Measurements from ENCODE around the gene TICAM1. TPM values are rescaled to one million over a fixed set of nuclear protein-coding genes. Genes with fewer than 3 reads are reported as not detected.

TICAM1 gene
- total and polyA plus RNA-seq, 4 donors: 2.1 to 8.6 (median 5.5) TPM

DNA sequence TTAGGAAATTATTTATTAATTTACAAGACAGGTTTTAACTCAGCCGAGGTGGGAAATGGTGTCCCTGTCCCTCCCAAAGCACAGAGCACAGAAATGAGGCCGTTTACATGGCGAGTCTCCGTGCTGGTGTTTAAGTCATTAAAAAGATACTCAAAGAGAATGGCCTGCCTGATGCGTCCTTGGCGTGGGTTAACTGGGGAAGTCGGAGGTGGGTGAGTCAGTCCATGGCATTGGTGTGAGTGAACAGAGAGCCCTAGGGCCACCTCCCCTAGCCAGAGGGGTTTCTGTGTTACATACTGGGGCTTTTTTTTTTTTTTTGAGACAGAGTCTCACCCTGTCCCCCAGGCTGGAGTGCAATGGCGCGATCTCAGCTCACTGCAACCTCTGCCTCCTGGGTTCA lies 36.1 kb downstream of the TICAM1 start:
- Histone ChIP-seq H3K36me3 (ENCODE audit: control insufficient read depth in 4 of 4, insufficient read depth in 3 of 4, low read depth in 1 of 4, low read length in 3 of 4) (peaks cover 7 to 16% (median 12%) of the 10 kb centered on the region in 4 donors), H3K27ac (ENCODE audit: low read depth in 1 of 2, low read length in 2 of 2) (no peak overlapping the region), H3K27me3 (ENCODE audit: control insufficient read depth in 4 of 4, insufficient read depth in 4 of 4, low read length in 3 of 4) (no peaks in the 10 kb centered on the region), H3K9ac (ENCODE audit: low read depth in 1 of 2, low read length in 2 of 2) (no peak overlapping the region), H3K9me3 (ENCODE audit: control insufficient read depth in 4 of 4, low read length in 3 of 4) (no peaks in the 10 kb centered on the region), H3K4me1 (ENCODE audit: control insufficient read depth in 4 of 4, insufficient read depth in 4 of 4, low read length in 3 of 4) (peaks cover 6 to 35% (median 31%) of the 10 kb centered on the region in 4 donors), H3K4me3 (ENCODE audit: low read depth in 1 of 3, low read length in 3 of 3) (no peak overlapping the region)
- WGBS: 92% methylated on average over 9 of the region's 9 CpGs
- no peak for TF ChIP-seq FOXA2 (IDR thresholded peaks at IDR 0.05)
- no peak for TF ChIP-seq YY1 (IDR thresholded peaks at IDR 0.05)
- no peak for TF ChIP-seq JUND (IDR thresholded peaks at IDR 0.05)
- TF ChIP-seq RXRA (IDR thresholded peaks at IDR 0.05): no peak
- no peak for TF ChIP-seq NR2F2 (IDR thresholded peaks at IDR 0.05)
- TF ChIP-seq HNF4G (IDR thresholded peaks at IDR 0.05): no peak
- TF ChIP-seq, protein P1, sequence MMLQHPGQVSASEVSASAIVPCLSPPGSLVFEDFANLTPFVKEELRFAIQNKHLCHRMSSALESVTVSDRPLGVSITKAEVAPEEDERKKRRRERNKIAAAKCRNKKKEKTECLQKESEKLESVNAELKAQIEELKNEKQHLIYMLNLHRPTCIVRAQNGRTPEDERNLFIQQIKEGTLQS (IDR thresholded peaks at IDR 0.05): no peak
- TF ChIP-seq SP1 (IDR thresholded peaks at IDR 0.05): no peak
- no peak for TF ChIP-seq RAD21 (IDR thresholded peaks at IDR 0.05)
- TF ChIP-seq EGR1 (IDR thresholded peaks at IDR 0.05; ENCODE audit: low read depth in 2 of 2): no peak
- TF ChIP-seq TAF1 (conservative IDR thresholded peaks at IDR 0.05): no peak
- TF ChIP-seq, protein P2, sequence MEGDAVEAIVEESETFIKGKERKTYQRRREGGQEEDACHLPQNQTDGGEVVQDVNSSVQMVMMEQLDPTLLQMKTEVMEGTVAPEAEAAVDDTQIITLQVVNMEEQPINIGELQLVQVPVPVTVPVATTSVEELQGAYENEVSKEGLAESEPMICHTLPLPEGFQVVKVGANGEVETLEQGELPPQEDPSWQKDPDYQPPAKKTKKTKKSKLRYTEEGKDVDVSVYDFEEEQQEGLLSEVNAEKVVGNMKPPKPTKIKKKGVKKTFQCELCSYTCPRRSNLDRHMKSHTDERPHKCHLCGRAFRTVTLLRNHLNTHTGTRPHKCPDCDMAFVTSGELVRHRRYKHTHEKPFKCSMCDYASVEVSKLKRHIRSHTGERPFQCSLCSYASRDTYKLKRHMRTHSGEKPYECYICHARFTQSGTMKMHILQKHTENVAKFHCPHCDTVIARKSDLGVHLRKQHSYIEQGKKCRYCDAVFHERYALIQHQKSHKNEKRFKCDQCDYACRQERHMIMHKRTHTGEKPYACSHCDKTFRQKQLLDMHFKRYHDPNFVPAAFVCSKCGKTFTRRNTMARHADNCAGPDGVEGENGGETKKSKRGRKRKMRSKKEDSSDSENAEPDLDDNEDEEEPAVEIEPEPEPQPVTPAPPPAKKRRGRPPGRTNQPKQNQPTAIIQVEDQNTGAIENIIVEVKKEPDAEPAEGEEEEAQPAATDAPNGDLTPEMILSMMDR (IDR thresholded peaks at IDR 0.05; ENCODE audit: low read depth, low read length, missing input control): no peak
- TF ChIP-seq, protein P3, sequence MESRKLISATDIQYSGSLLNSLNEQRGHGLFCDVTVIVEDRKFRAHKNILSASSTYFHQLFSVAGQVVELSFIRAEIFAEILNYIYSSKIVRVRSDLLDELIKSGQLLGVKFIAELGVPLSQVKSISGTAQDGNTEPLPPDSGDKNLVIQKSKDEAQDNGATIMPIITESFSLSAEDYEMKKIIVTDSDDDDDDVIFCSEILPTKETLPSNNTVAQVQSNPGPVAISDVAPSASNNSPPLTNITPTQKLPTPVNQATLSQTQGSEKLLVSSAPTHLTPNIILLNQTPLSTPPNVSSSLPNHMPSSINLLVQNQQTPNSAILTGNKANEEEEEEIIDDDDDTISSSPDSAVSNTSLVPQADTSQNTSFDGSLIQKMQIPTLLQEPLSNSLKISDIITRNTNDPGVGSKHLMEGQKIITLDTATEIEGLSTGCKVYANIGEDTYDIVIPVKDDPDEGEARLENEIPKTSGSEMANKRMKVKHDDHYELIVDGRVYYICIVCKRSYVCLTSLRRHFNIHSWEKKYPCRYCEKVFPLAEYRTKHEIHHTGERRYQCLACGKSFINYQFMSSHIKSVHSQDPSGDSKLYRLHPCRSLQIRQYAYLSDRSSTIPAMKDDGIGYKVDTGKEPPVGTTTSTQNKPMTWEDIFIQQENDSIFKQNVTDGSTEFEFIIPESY (IDR thresholded peaks at IDR 0.05): no peak
- TF ChIP-seq GABPA (IDR thresholded peaks at IDR 0.05 in 1 of 2, conservative IDR thresholded peaks at IDR 0.05 in 1 of 2): no peak
- no peak for DNase-seq (ENCODE audit: low spot score)

GRCh38 chr19:4794971-4795370 lies 36.5 kb downstream of the TICAM1 start:
- no peaks in the 10 kb centered on the region for H3K27me3 ChIP-seq (ENCODE audit: control insufficient read depth in 4 of 4, insufficient read depth in 4 of 4, low read length in 3 of 4)
- TF ChIP-seq HNF4G (IDR thresholded peaks at IDR 0.05): no peak
- no peak for TF ChIP-seq NR2F2 (IDR thresholded peaks at IDR 0.05)
- TF ChIP-seq, protein P1 (IDR thresholded peaks at IDR 0.05): no peak
- no peak for TF ChIP-seq RXRA (IDR thresholded peaks at IDR 0.05)
- no peak for TF ChIP-seq REST (IDR thresholded peaks at IDR 0.05)
- no peak for TF ChIP-seq SP1 (IDR thresholded peaks at IDR 0.05)
- TF ChIP-seq, protein P4, sequence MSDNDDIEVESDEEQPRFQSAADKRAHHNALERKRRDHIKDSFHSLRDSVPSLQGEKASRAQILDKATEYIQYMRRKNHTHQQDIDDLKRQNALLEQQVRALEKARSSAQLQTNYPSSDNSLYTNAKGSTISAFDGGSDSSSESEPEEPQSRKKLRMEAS (IDR thresholded peaks at IDR 0.05): no peak
- no peak for TF ChIP-seq JUND (IDR thresholded peaks at IDR 0.05)
- TF ChIP-seq FOXA1 (IDR thresholded peaks at IDR 0.05): no peak
- no peak for TF ChIP-seq YY1 (IDR thresholded peaks at IDR 0.05)
- TF ChIP-seq RAD21 (IDR thresholded peaks at IDR 0.05): no peak
- no peak for TF ChIP-seq FOXA2 (IDR thresholded peaks at IDR 0.05)
- TF ChIP-seq, protein P2 (IDR thresholded peaks at IDR 0.05; ENCODE audit: low read depth, low read length, missing input control): no peak
- no peak for TF ChIP-seq TAF1 (conservative IDR thresholded peaks at IDR 0.05)
- no peak for TF ChIP-seq HNF4A (conservative IDR thresholded peaks at IDR 0.05)
- TF ChIP-seq GABPA (IDR thresholded peaks at IDR 0.05 in 1 of 2, conservative IDR thresholded peaks at IDR 0.05 in 1 of 2): no peak
- TF ChIP-seq, protein P3 (IDR thresholded peaks at IDR 0.05): no peak
- peaks cover 7 to 16% (median 12%) of the 10 kb centered on the region in 4 donors for H3K36me3 ChIP-seq (ENCODE audit: control insufficient read depth in 4 of 4, insufficient read depth in 3 of 4, low read depth in 1 of 4, low read length in 3 of 4)
- 91% methylated on average over 11 of the region's 11 CpGs for WGBS
- H3K9ac ChIP-seq (ENCODE audit: low read depth in 1 of 2, low read length in 2 of 2): no peak overlapping the region
- H3K27ac ChIP-seq (ENCODE audit: low read depth in 1 of 2, low read length in 2 of 2): no peak overlapping the region
- H3K4me1 ChIP-seq (ENCODE audit: control insufficient read depth in 4 of 4, insufficient read depth in 4 of 4, low read length in 3 of 4): peaks cover 6 to 33% (median 31%) of the 10 kb centered on the region in 4 donors
- no peak for DNase-seq (ENCODE audit: low spot score)
- no peak overlapping the region for H3K4me3 ChIP-seq (ENCODE audit: low read depth in 1 of 3, low read length in 3 of 3)
- H3K9me3 ChIP-seq (ENCODE audit: control insufficient read depth in 4 of 4, low read length in 3 of 4): no peaks in the 10 kb centered on the region

All from liver (tissue), 9 donors.